ENCODE data around the gene GLRB. TPM values are rescaled to one million over a fixed set of nuclear protein-coding genes. Genes with fewer than 3 reads are reported as not detected.

Gene GLRB
- polyA plus RNA-seq, 3 donors, result 2.1 to 7.5 (median 5.2) TPM

DNA sequence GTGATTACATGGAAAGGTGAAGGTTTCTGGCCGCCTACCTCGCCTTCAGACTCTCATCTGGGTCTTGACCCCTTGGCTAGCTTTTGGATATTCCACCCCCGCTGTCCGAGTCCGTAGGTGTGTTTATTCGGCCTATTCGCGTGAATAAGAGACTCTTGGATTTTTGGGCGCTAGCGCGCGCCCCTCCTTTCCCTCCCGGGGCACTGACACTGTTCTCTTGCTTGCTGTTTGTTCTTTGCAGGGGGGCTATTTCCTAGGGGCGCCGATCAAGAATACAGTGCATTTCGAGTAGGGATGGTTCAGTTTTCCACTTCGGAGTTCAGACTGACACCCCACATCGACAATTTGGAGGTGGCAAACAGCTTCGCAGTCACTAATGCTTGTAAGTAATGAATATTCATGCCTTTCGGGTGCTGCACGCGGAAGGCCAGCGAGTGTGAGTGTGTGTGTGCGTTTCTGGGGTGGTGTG lies 145.5 kb downstream of the GLRB start:
- no peak overlapping the region for H3K27ac ChIP-seq (ENCODE audit: low read depth, low read length)
- WGBS, 3 donors, result 5 to 7% (median 6%) methylated on average over 24 of the region's 24 CpGs

Other genes with a start within 250 kb of the GLRB start
- gene PDGFC, start 104.4 kb upstream of the GLRB start, polyA plus RNA-seq, result 10 to 100 TPM in 1 of 3 donors, 1 to 10 TPM in 2; 4.4 to 17.2 (median 6.5) TPM
- gene GRIA2, start 144.6 kb downstream of the GLRB start, polyA plus RNA-seq, result under 1 TPM in 2 of 3 donors, not detected in 1; 0.04 to 0.48 TPM

Data from adipose tissue (tissue), 3 donors.